H1 (cell line): ENCODE results near the gene BMP2. TPM values are rescaled to one million over a fixed set of nuclear protein-coding genes. Genes with fewer than 3 reads are reported as not detected.

ENCODE experiments used
- CTCF ChIA-PET: fragments of 300-600 bp; sonication (Branson Sonifier 250); formaldehyde crosslinking; loops from one replicate; lab custom pipeline; 2021; ENCODE audit not compliant: partially characterized antibody; lab: Charles Lee
- POLR2A ChIA-PET: fragments of 300-600 bp; sonication (Branson Sonifier 250); formaldehyde crosslinking; loops from one replicate; lab custom pipeline; 2021; ENCODE audit warnings: inconsistent platforms; ENCODE audit not compliant: partially characterized antibody; lab: Charles Lee
- DNase-seq, 2 experiments: peaks; one replicate each; pipeline versions ENCODE4 v3.0.0 to v3.0.0-alpha.2; 2010 to 2022; ENCODE audit warnings: low spot score in 2 of 2, low read depth in 1 of 2, mixed read lengths in 1 of 2
- FAIRE-seq: peaks from 2 replicates; lab custom pipeline; 2011; peaks lifted over from hg19 to GRCh38; lab: Jason Lieb, UNC
- H2AFZ ChIP-seq: 2 replicates; pipeline ENCODE4 v1.8.1; 2012; ENCODE audit warnings: low read length, inconsistent platforms
- H2AK5ac ChIP-seq: 2 replicates; pipeline ENCODE4 v1.6.1; 2013; ENCODE audit warnings: low read depth, low read length
- H2BK120ac ChIP-seq: replicated peaks from 2 replicates; pipeline ENCODE3; 2013; ENCODE audit warnings: low read depth, low read length, inconsistent platforms
- H2BK12ac ChIP-seq: 2 replicates; pipeline ENCODE4 v1.6.1; 2013; ENCODE audit warnings: low read depth, low read length
- H2BK15ac ChIP-seq: 2 replicates; pipeline ENCODE4 v1.6.1; 2013; ENCODE audit warnings: low read length
- H2BK20ac ChIP-seq: 2 replicates; pipeline ENCODE4 v1.6.1; 2013; ENCODE audit warnings: low read length
- H2BK5ac ChIP-seq: 2 replicates; pipeline ENCODE4 v1.6.1; 2013; ENCODE audit warnings: low read depth, low read length
- H3K14ac ChIP-seq: 2 replicates; pipeline ENCODE4 v1.6.1; 2013; ENCODE audit warnings: inconsistent platforms; ENCODE audit not compliant: insufficient read length
- H3K18ac ChIP-seq: 2 replicates; pipeline ENCODE4 v1.6.1; 2013; ENCODE audit warnings: low read length; ENCODE audit errors: extremely low read depth
- H3K23ac ChIP-seq: 2 replicates; pipeline ENCODE4 v1.6.1; 2013; ENCODE audit warnings: inconsistent platforms; ENCODE audit not compliant: insufficient read length
- H3K23me2 ChIP-seq: 2 replicates; pipeline ENCODE4 v1.6.1; 2013; ENCODE audit warnings: low read depth, low read length
- H3K27ac ChIP-seq: 2 replicates; pipeline ENCODE4 v1.6.1; 2011; ENCODE audit warnings: low read depth, low read length, inconsistent platforms
- H3K27me3 ChIP-seq, 4 experiments: replicated peaks in 1 of 4; 1 replicate in 1 of 4; 2 replicates in 3 of 4; pipeline versions ENCODE4 v1.6.1 to v1.8.1; 2011 to 2013; ENCODE audit warnings: low read length in 3 of 4, mild to moderate bottlenecking in 3 of 4, inconsistent platforms in 2 of 4, mixed read lengths in 2 of 4, moderate library complexity in 1 of 4; ENCODE audit not compliant: control insufficient read depth in 3 of 4, insufficient read depth in 3 of 4; ENCODE audit errors: extremely low read depth in 1 of 4
- H3K36me3 ChIP-seq, 4 experiments: 2 replicates each; pipeline versions ENCODE4 v1.6.1 to v1.8.1; 2011 to 2013; ENCODE audit warnings: mild to moderate bottlenecking in 4 of 4, low read length in 3 of 4, moderate library complexity in 2 of 4, control low read depth in 1 of 4, inconsistent platforms in 1 of 4; ENCODE audit not compliant: insufficient read depth in 4 of 4, control insufficient read depth in 2 of 4
- H3K4ac ChIP-seq: replicated peaks from 2 replicates; pipeline ENCODE3; 2013; ENCODE audit warnings: low read length, low read depth, mixed read lengths, inconsistent platforms; ENCODE audit not compliant: insufficient read length
- H3K4me1 ChIP-seq, 4 experiments: replicated peaks in 1 of 4; 1 replicate in 1 of 4; 2 replicates in 3 of 4; pipeline versions ENCODE4 v1.6.1 to v1.8.1; 2011 to 2013; ENCODE audit warnings: low read length in 3 of 4, inconsistent platforms in 2 of 4, mixed read lengths in 1 of 4; ENCODE audit not compliant: insufficient read depth in 4 of 4, control insufficient read depth in 3 of 4
- H3K4me2 ChIP-seq, 2 experiments: 2 replicates each; pipeline versions ENCODE4 v1.6.1 to v1.8.1; 2011 to 2013; ENCODE audit warnings: low read depth in 2 of 2, low read length in 2 of 2, control low read depth in 1 of 2, inconsistent platforms in 1 of 2, mild to moderate bottlenecking in 1 of 2; ENCODE audit not compliant: insufficient read depth in 1 of 2
- H3K4me3 ChIP-seq, 4 experiments: fragments of 200-600, 300-600 bp in 1 of 4; sonication (generic), shearing (Covaris generic), sonication (Bioruptor Twin) in 1 of 4; 2 replicates each; pipeline versions ENCODE4 v1.5.1 to v1.8.1; 2011 to 2016; ENCODE audit warnings: low read length in 4 of 4, low read depth in 3 of 4, control low read depth in 2 of 4, inconsistent platforms in 2 of 4, mild to moderate bottlenecking in 2 of 4, mixed read lengths in 1 of 4, moderate library complexity in 1 of 4; ENCODE audit not compliant: insufficient read depth in 2 of 4; ENCODE audit errors: extremely low read depth in 1 of 4
- H3K56ac ChIP-seq: replicated peaks from 2 replicates; pipeline ENCODE3; 2013; ENCODE audit warnings: low read depth, mild to moderate bottlenecking, mixed read lengths, low read length, inconsistent platforms; ENCODE audit not compliant: insufficient read length
- H3K79me1 ChIP-seq: 2 replicates; pipeline ENCODE4 v1.6.1; 2013; ENCODE audit warnings: low read depth, low read length, control low read depth
- H3K79me2 ChIP-seq, 2 experiments: 2 replicates each; pipeline versions ENCODE4 v1.6.1 to v1.8.1; 2012 to 2013; ENCODE audit warnings: low read length in 2 of 2, mild to moderate bottlenecking in 2 of 2, inconsistent platforms in 1 of 2; ENCODE audit not compliant: insufficient read depth in 2 of 2, control insufficient read depth in 1 of 2
- H3K9ac ChIP-seq, 4 experiments: replicated peaks in 1 of 4; 1 replicate in 1 of 4; 2 replicates in 3 of 4; pipeline versions ENCODE4 v1.6.1 to v1.8.1; 2011 to 2013; ENCODE audit warnings: low read depth in 3 of 4, low read length in 3 of 4, control low read depth in 2 of 4, mild to moderate bottlenecking in 2 of 4, moderate library complexity in 2 of 4, inconsistent platforms in 1 of 4; ENCODE audit errors: extremely low read depth in 1 of 4
- H3K9me3 ChIP-seq, 2 experiments: 2 replicates each; pipeline versions ENCODE4 v1.6.1 to v1.8.1; 2012 to 2013; ENCODE audit warnings: mild to moderate bottlenecking in 2 of 2, moderate library complexity in 2 of 2, control low read depth in 1 of 2, inconsistent platforms in 1 of 2, low read depth in 1 of 2, low read length in 1 of 2, mixed read lengths in 1 of 2; ENCODE audit not compliant: insufficient read depth in 2 of 2
- H4K20me1 ChIP-seq, 2 experiments: replicated peaks in 1 of 2; 2 replicates each; pipeline versions ENCODE3 to v1.8.1; 2011 to 2013; ENCODE audit warnings: inconsistent platforms in 2 of 2, low read length in 2 of 2, mild to moderate bottlenecking in 1 of 2; ENCODE audit not compliant: insufficient read depth in 2 of 2, control insufficient read depth in 1 of 2
- H4K5ac ChIP-seq: 2 replicates; pipeline ENCODE4 v1.6.1; 2013; ENCODE audit warnings: low read length, low read depth, mixed read lengths, inconsistent platforms; ENCODE audit not compliant: insufficient read length
- H4K8ac ChIP-seq: 2 replicates; pipeline ENCODE4 v1.8.0; 2013; ENCODE audit warnings: mild to moderate bottlenecking, moderate library complexity, low read length, inconsistent platforms; ENCODE audit not compliant: insufficient read depth; ENCODE audit errors: extremely low read depth
- H4K91ac ChIP-seq: replicated peaks from 2 replicates; pipeline ENCODE3; 2013; ENCODE audit warnings: low read length, mixed read lengths, inconsistent platforms; ENCODE audit not compliant: insufficient read length
- CBX5 ChIP-seq: fragments of 300-800, 300-1000 bp; sonication (generic); IDR thresholded peaks from 2 replicates; pipeline ENCODE4 v1.7.1; 2016; ENCODE audit warnings: antibody characterized with exemption, low read length, low read depth
- CEBPB ChIP-seq: IDR thresholded peaks from 2 replicates; pipeline ENCODE4 v1.6.1; 2012; ENCODE audit warnings: low read depth, low read length
- GABPA ChIP-seq: IDR thresholded peaks from 2 replicates; pipeline ENCODE4 v1.6.1; 2011; ENCODE audit warnings: mild to moderate bottlenecking, low read length, moderate library complexity, borderline replicate concordance; ENCODE audit not compliant: insufficient read depth
- POLR2A ChIP-seq, 2 experiments: IDR thresholded peaks; 1 replicate in 1 of 2; 2 replicates in 1 of 2; pipeline ENCODE4 v1.6.1; 2011; ENCODE audit warnings: low read depth in 2 of 2, low read length in 2 of 2, mild to moderate bottlenecking in 2 of 2; ENCODE audit errors: control extremely low read depth in 1 of 2
- POU5F1 ChIP-seq: IDR thresholded peaks from 2 replicates; pipeline ENCODE4 v1.6.1; 2011; ENCODE audit warnings: low read depth, mild to moderate bottlenecking, low read length, moderate library complexity
- RAD21 ChIP-seq, 2 experiments: IDR thresholded peaks in 1 of 2; conservative IDR thresholded peaks in 1 of 2; 2 replicates each; pipeline ENCODE4 v1.6.1; 2011; ENCODE audit warnings: low read depth in 2 of 2, low read length in 2 of 2, improper control_type of control experiment in 1 of 2, inconsistent platforms in 1 of 2, mild to moderate bottlenecking in 1 of 2, moderate library complexity in 1 of 2
- SP2 ChIP-seq: IDR thresholded peaks from 2 replicates; pipeline ENCODE4 v1.6.1; 2012; ENCODE audit warnings: mild to moderate bottlenecking, low read length, inconsistent platforms
- TBP ChIP-seq: IDR thresholded peaks from 2 replicates; pipeline ENCODE4 v1.6.1; 2011; ENCODE audit warnings: low read depth, low read length, improper control_type of control experiment
- TCF12 ChIP-seq: IDR thresholded peaks from 2 replicates; pipeline ENCODE4 v1.6.1; 2011; ENCODE audit warnings: low read depth, mild to moderate bottlenecking, low read length
- WGBS, 2 experiments: shearing (Covaris generic) in 1 of 2; methylation state at CpG; one replicate each; pipeline versions ENCODE4 v1.1.6 to v1.1.7; 2013 to 2015; ENCODE audit warnings: low lambda C conversion rate in 2 of 2, mixed read lengths in 2 of 2, inconsistent platforms in 1 of 2, low coverage in 1 of 2, missing lambda C conversion rate in 1 of 2; ENCODE audit not compliant: insufficient replicate concordance in 2 of 2, insufficient coverage in 1 of 2, insufficient read length in 1 of 2; ENCODE audit errors: extremely low coverage in 1 of 2, missing lambda C conversion rate in 1 of 2; 5-methylcytosine and 5-hydroxymethylcytosine counted together
- polyA plus RNA-seq, 7 experiments: library from polyadenylated mRNA; depleted of rRNA in 3 of 7; stranded (reverse) in 5 of 7; unstranded in 2 of 7; fragments of >200 nt in 5 of 7; fragments of 200-250 nt in 2 of 7; gene quantifications; 1 replicate in 5 of 7; 2 replicates in 1 of 7; 4 replicates in 1 of 7; pipeline versions ENCODE4 v1.2.1 to v1.2.3, GENCODE V29; 2011 to 2013; ENCODE audit warnings: missing spikeins in 2 of 7, mixed read lengths in 2 of 7
- total RNA-seq: library from RNA; stranded (reverse); fragmentation: NEBNext Ultra II Directional; extraction: Animal tissue kit (Norgen Biotek cat#: 25700); gene quantifications from 2 replicates; pipeline ENCODE4 v1.2.1, GENCODE V29; 2021
- TF ChIP-seq, protein P1 (sequence below), 3 experiments: IDR thresholded peaks; 1 replicate in 2 of 3; 2 replicates in 1 of 3; pipeline versions ENCODE4 v1.5.1 to v1.6.1; 2011; ENCODE audit warnings: low read length in 3 of 3, mild to moderate bottlenecking in 3 of 3, inconsistent platforms in 2 of 3, low read depth in 1 of 3, moderate library complexity in 1 of 3; ENCODE audit not compliant: insufficient read depth in 1 of 3; ENCODE audit errors: control extremely low read depth in 1 of 3

The BMP2 gene
- total and polyA plus RNA-seq, 2 of the 8 experiments (the other 6 are each of a cell fraction or from before 2014, with no cell fraction given) = 1.8 to 3.6 TPM

- TF ChIP-seq CBX5 (no peak), POLR2A (IDR thresholded peaks at IDR 0.05; ENCODE audit: control extremely low read depth in 1 of 2, low read depth in 2 of 2, low read length in 2 of 2) (no peak), RAD21 (IDR thresholded peaks at IDR 0.05 in 1 of 2, conservative IDR thresholded peaks at IDR 0.05 in 1 of 2; ENCODE audit: low read depth in 2 of 2, low read length in 2 of 2) (peak; percentile 38 to 47; a peak in 3 of 4 replicates), CEBPB (no peak), TCF12 (no peak), GABPA (no peak), POU5F1 (no peak), SP2 (no peak), TBP (no peak)
- TF ChIP-seq, protein P1, sequence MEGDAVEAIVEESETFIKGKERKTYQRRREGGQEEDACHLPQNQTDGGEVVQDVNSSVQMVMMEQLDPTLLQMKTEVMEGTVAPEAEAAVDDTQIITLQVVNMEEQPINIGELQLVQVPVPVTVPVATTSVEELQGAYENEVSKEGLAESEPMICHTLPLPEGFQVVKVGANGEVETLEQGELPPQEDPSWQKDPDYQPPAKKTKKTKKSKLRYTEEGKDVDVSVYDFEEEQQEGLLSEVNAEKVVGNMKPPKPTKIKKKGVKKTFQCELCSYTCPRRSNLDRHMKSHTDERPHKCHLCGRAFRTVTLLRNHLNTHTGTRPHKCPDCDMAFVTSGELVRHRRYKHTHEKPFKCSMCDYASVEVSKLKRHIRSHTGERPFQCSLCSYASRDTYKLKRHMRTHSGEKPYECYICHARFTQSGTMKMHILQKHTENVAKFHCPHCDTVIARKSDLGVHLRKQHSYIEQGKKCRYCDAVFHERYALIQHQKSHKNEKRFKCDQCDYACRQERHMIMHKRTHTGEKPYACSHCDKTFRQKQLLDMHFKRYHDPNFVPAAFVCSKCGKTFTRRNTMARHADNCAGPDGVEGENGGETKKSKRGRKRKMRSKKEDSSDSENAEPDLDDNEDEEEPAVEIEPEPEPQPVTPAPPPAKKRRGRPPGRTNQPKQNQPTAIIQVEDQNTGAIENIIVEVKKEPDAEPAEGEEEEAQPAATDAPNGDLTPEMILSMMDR (IDR thresholded peaks at IDR 0.05; ENCODE audit: control extremely low read depth in 1 of 3, insufficient read depth in 1 of 3, low read depth in 1 of 3, low read length in 3 of 3) = peak in 2 of 3 experiments; percentile 15 to 32; a peak in 2 of 4 replicates
- no peak overlapping the region for H3K4ac ChIP-seq
- FAIRE-seq = no peak
- H3K27me3 ChIP-seq = peaks cover 3 to 28% (median 23%) of the 10 kb centered on the region in 4 experiments
- no peak overlapping the region for H2BK5ac ChIP-seq
- no peak overlapping the region for H3K27ac ChIP-seq
- ChIA-PET CTCF (interaction anchor here (0.5 to 3.5 kb wide), 54 partner anchors 9 to 1683 kb away, joined by 3 to 20 read pairs (median 5); no protein-coding TSS in a partner anchor), POLR2A (interaction anchor here (0.8 kb wide), 2 partner anchors 47 to 50 kb away, joined by 4 read pairs; no protein-coding TSS in a partner anchor)
- no peak for DNase-seq
- H3K56ac ChIP-seq = no peak overlapping the region
- no peak overlapping the region for H3K9ac ChIP-seq
- H2BK20ac ChIP-seq = no peak overlapping the region
- H3K9me3 ChIP-seq = no peaks in the 10 kb centered on the region; a peak in 1 of 4 replicates
- H4K20me1 ChIP-seq = peaks cover 8% of the 10 kb centered on the region in 2 experiments
- no peak overlapping the region for H2BK120ac ChIP-seq
- H2BK12ac ChIP-seq = no peak overlapping the region
- WGBS, 2 experiments = 24% methylated on average over 5 of the region's 6 CpGs; no CpG with 5 or more reads in 1 of the 2 experiments
- H3K4me2 ChIP-seq = peak overlapping the region; percentile 19 to 53; a peak in 2 of 4 replicates
- H4K8ac ChIP-seq = no peak overlapping the region
- H3K18ac ChIP-seq = no peak overlapping the region
- peaks cover 5 to 22% (median 14%) of the 10 kb centered on the region in 4 experiments; a peak in 6 of 7 replicates for H3K4me1 ChIP-seq
- peaks cover 22% of the 10 kb centered on the region for H3K23me2 ChIP-seq
- no peaks in the 10 kb centered on the region for H3K79me1 ChIP-seq
- H3K36me3 ChIP-seq = no peaks in the 10 kb centered on the region
- H3K23ac ChIP-seq = no peak overlapping the region
- H2AK5ac ChIP-seq = no peak overlapping the region
- H3K4me3 ChIP-seq = peak overlapping the region in 1 of 4 experiments; percentile 34; a peak in 1 of 8 replicates
- 0 out of 4 replicates have a peak, but pooled peaks cover 0 to 5% of the 10 kb centered on the region in 2 experiments for H3K79me2 ChIP-seq
- H3K14ac ChIP-seq = no peak overlapping the region
- no peak overlapping the region for H2AFZ ChIP-seq
- H4K91ac ChIP-seq = no peak overlapping the region
- no peak overlapping the region for H4K5ac ChIP-seq
- no peak overlapping the region for H2BK15ac ChIP-seq
These were observed 1.9 kb upstream of the BMP2 start for GRCh38 chr20:6765469-6766058.
